NCI-H2029 treated with DMSO at 0.1 percent for 48 hours (cell line): ENCODE data around the gene HMGCL.
A peak's percentile ranks its signal among the peaks of the same experiment; 100 is the strongest.

ENCODE experiments used
- DNase-seq: peaks from one replicate; lab custom pipeline; 2025; lab: John Stamatoyannopoulos, UW

The HMGCL gene

DNA sequence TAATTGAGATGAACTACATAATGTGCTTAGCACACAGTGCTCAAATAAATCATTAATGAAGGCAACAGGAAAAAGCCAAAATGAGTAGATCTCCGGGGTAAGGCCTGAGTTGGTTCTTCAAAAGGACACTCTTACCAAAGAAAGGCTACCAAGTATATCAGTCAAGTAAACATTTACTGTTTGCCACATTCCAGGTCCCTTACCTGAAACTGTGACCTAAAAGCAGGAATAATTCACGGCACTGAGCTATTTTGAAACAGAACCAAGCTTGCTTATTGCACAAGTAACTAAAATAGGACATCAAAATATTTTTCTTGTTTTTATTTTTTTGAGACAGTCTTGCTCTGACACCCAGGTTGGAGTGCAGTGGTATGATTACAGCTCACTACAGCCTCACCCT, 49.0 kb downstream of the HMGCL start:
- DNase-seq = no peak

DNA sequence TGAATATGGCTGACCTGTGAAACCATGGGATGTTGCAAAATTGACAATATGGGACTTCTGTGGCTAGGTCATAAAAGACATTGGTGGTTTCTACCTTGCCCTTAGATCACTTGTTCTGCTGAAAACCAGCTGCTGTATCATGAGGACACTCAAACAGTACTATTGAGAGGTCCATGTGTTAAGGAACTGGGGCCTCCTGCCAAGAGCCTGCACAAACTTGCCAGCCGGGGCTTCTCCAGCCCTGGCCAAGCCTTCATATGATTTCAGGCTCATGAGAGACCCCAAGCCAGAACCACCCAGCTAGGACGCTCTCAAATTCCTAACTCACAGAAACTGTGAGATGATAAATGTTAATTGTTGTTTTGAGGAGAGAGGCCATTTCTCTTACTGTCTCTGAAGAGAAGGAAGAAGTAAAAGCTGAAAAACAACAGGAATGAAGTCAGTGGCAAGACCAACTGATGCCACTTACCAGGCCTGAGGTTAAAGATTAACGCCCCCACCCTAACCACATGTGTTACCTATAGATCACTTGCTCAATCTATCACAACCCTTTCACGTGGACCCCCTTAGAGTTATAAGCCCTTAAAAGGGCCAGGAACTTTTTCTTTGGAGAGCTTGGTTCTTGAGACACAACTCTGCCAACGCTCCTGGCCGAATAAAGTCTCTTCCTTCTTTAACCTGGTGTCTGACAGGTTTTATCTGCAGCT, 50.9 kb downstream of the HMGCL start:
- no peak for DNase-seq

DNA sequence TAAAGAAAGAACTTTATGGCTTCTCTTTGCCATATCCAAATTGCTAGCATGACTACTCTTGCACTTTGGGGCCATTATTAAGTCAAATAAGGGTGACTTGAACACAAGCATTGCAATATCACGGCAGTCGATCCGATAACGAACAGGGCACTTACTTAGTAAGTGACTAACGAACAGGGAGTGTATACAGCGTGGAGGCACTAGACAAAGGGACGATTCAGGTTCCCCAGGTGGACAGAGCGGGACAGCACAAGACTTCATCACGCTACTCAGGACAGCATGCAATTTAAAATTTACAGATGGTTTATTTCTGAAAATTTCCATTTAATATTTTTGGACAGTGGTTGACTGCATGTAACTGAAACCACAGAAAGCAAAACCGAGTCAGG, 52.4 kb downstream of the HMGCL start:
- DNase-seq = no peak

DNA sequence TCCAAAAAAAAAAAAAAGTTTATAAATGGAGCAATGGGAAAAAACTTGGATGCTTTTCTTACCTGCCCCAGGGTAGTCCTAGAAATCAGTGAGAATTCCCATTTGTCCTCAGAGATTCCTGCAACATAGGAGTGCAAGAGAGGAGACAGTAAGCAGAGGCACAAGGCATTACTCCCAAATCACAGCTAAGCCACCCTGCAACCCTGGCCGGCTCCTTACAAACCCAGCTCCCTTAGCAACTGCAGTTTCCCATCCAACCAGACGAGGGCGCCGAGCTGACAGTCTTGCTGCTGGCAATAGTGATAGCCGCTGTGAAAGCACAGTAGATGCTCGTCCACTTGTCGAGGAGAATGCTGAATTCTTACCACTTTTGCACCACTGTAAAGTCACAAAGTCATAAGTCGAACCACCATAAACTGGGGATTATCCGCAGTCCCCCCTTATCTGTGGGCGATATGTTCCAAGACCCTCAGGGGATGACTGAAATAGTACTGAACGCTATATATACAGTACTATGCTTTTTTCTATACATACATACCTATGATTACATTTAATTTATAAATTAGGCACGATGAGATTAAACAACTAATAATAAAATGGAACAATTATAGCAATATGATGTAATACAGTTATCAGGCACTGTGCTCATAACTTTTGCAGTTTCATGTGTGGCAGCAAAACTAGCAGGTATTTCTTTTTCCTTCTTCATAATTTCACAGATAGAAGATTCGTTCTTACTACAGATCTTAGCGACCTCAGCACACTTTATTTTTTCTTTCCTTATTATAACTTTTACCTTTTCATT, 53.0 kb downstream of the HMGCL start:
- DNase-seq = peak; percentile 36

DNA sequence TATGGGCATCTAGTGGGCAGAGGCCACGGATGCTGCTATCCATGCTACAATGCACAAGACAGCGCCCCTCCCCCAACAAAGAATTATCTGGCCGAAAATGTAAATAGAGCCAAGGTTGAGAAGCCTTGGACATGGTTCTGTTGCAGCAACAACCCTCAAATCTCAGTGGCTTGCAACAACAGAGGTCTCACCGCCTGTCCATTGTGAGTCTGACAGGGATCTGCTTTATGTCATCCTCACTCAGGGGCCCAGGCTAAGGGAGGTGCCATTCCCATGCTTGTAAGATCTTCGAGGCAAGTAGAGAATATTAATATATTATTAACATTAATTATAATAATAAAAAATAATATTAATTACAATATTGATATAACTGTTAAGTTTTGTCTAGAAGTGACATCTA, 56.5 kb downstream of the HMGCL start:
- no peak for DNase-seq

DNA sequence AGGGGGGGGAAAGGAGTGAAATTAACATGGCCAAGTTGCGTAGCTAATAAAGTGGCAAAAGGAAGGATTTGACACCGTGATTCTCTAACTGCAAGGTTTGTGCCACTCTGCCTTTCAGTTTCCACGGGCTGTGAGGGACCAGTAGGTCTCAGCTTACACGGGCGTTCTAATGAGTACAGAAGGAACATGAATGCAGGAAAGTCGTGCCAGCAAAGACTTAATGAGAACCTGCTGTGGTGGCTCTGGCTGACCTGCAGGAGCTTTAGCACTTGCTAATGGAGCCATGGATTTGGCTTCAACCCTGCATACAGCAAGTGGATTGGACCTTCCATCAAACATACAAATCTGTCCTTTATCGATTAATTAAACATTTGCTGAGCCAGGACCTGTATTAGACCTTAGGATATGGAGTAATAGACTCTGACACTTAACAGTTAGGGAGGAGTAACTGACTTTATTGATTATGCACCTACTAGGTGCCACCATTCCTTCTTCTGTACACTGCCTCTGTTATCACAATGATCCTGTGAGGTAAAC, 62.1 kb downstream of the HMGCL start:
- no peak for DNase-seq

DNA sequence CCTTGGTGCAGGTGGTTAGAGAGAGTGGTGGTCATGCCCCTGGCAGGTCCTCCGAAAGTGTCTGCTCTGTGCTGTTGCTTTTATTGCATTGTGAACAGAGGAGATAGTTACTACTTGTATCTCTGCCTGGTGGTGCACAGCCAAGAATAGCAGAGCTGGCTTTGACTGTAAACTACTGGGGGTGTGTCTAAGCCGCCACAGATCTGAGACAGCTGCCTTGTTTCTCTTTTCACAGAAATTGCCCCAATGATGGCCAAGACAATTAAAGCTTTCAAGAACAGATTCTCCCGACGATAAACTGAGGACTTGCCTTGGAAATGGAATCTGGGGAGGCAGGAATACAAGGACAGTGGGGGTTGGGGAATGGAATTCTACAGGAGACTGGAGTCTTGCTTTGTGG, 66.0 kb downstream of the HMGCL start:
- no peak for DNase-seq

DNA sequence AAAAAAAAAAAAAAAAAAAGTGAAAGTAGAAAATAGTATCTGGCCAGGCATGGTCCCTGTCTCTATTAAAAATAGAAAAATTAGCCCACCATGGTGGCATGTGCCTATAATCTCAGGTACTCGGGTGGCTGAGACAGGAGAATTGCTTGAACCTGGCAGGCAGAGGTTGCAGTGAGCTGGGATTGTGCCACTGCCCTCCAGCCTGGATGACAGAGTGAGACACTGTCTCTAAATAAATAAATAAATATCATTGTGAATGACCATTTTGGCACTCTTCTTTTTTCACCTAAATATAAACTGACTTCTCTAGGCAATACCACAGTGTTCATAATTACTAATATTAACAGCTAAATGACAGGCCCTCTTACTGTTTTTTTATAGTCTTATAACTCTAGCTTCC, 67.4 kb downstream of the HMGCL start:
- no peak for DNase-seq

DNA sequence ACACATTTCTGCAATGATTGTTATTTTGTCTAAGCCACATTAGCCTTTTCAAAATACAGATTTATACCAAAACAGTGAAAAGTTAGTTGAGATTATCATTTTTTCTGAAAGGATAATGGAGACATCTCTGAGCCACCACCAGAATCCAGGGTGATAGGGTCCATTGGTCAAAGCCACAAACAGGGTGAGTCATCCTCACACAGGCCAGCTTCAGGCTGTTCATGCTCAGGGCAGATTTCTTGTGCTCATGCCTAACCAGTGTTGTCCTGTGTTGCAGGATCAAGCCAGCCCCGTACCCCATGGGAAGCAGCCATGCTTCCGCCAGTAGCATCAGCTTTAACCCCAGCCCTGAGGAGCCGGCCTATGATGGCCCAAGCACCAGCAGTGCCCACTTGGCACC, 68.6 kb downstream of the HMGCL start:
- no peak for DNase-seq

DNA sequence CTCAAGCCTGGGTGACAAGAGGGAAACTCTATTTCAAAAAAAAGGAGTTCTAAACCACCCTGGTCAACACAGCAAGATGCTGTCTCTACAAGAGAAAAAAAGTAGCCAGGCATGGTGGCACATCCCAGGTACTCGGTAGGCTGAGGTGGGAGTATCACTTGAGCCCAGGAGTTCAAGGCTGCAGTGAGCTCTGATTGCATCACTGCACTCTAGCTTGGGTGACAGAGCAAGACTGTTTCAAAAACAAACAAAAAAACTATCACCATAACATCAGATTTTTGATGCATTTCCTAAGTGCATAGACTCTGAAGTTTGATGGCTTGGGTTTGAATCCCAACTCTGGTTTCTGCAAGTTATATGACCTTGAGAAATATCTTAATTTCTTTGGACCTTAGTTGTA, 72.3 kb downstream of the HMGCL start:
- DNase-seq = no peak
